ENCODE data around the gene HSP90AA1. TPM values are rescaled to one million over a fixed set of nuclear protein-coding genes. Genes with fewer than 3 reads are reported as not detected.

Gene HSP90AA1
- total and polyA plus RNA-seq, 2 donors (not counting 1 experiment from before 2014, with no cell fraction given) = 190 to 222 TPM

DNA sequence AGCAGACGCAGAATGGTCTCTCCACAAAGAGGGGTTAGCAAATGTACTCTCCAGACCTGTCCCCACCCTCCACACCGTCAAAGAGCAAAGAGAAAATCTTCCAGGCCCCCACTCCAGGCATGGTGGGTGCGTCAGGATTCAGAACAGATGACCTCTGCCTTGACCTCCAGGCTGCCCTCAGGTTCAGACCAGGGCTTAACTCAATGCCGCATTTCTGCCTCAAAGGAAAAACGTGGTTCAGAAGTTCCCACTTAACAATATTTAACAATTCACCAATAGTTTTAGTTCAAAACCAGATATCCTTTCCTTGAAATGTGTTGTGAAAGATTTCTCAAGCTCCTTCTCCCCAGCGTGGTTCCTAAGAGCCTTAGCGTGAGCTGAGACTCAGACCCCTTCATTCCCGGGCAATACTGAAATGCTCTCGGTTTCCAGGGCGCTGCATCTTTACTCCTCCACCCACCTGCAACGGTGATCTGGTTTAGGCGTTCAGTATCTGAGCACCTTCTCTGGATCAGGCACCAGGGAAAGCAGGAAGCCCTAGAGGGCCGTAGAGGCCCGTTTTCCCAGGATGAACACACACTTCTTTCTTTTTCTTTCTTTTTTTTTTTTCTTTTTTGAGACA lies 22.9 kb downstream of the HSP90AA1 start:
- 89% methylated on average over 9 of the region's 14 CpGs for WGBS (ENCODE audit: insufficient coverage)
- Histone ChIP-seq H3K9me3 (ENCODE audit: control extremely low read depth in 1 of 3, control insufficient read depth in 2 of 3, insufficient read depth in 1 of 3, low read length in 2 of 3) (no peaks in the 10 kb centered on the region), H3K36me3 (replicated peaks in 1 of 2; ENCODE audit: control extremely low read depth in 1 of 2, control insufficient read depth in 1 of 2, extremely low read depth in 1 of 2, insufficient read depth in 2 of 2, low read length in 1 of 2) (no peaks in the 10 kb centered on the region), H3K79me2 (ENCODE audit: control insufficient read depth, insufficient read depth, low read length) (no peaks in the 10 kb centered on the region), H3K9ac (ENCODE audit: low read length) (no peak overlapping the region), H3K4me1 (ENCODE audit: control insufficient read depth in 2 of 2, insufficient read depth in 2 of 2, low read length in 2 of 2) (peaks cover 0 to 3% of the 10 kb centered on the region in 2 donors), H3K27ac (ENCODE audit: low read length in 2 of 2) (no peak overlapping the region), H3K27me3 (replicated peaks in 1 of 4; ENCODE audit: control extremely low read depth in 1 of 4, control insufficient read depth in 3 of 4, insufficient read depth in 4 of 4, low read length in 3 of 4) (peaks cover 0 to 1% (median 0%) of the 10 kb centered on the region in 4 experiments), H4K20me1 (ENCODE audit: control insufficient read depth, insufficient read depth, low read length, poor library complexity, severe bottlenecking) (no peaks in the 10 kb centered on the region), H2AFZ (ENCODE audit: insufficient read depth, low read depth, low read length, poor library complexity, severe bottlenecking) (no peak overlapping the region), H3K4me3 (ENCODE audit: control extremely low read depth in 1 of 5, extremely low read depth in 1 of 5, insufficient read depth in 1 of 5, low read depth in 2 of 5, low read length in 4 of 5) (no peak overlapping the region), H3K4me2 (replicated peaks; ENCODE audit: low read depth, low read length, poor library complexity, severe bottlenecking) (no peak overlapping the region)
- Mint-ChIP-seq H3K9me3 (ENCODE audit: insufficient read depth) (no peaks in the 10 kb centered on the region), H3K4me1 (peaks cover 4% of the 10 kb centered on the region), H3K27ac (no peak overlapping the region), H3K4me3 (no peak overlapping the region), H3K27me3 (no peaks in the 10 kb centered on the region)
- ATAC-seq (ENCODE audit: low read depth) (no peak), DNase-seq (no peak)
- POLR2A ChIA-PET = no interaction called here
- CTCF ChIA-PET = interaction anchor here (0.7 to 4.0 kb wide), 4 partner anchors 13 to 257 kb away, joined by 3 to 37 read pairs (median 8); no protein-coding TSS in a partner anchor
- intact Hi-C loops (cut with micrococcal nuclease) = loop anchor here (1.0 kb wide), 2 partner anchors 22 to 32 kb away; no protein-coding TSS in a partner anchor
- TF ChIP-seq, protein P1, sequence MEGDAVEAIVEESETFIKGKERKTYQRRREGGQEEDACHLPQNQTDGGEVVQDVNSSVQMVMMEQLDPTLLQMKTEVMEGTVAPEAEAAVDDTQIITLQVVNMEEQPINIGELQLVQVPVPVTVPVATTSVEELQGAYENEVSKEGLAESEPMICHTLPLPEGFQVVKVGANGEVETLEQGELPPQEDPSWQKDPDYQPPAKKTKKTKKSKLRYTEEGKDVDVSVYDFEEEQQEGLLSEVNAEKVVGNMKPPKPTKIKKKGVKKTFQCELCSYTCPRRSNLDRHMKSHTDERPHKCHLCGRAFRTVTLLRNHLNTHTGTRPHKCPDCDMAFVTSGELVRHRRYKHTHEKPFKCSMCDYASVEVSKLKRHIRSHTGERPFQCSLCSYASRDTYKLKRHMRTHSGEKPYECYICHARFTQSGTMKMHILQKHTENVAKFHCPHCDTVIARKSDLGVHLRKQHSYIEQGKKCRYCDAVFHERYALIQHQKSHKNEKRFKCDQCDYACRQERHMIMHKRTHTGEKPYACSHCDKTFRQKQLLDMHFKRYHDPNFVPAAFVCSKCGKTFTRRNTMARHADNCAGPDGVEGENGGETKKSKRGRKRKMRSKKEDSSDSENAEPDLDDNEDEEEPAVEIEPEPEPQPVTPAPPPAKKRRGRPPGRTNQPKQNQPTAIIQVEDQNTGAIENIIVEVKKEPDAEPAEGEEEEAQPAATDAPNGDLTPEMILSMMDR (IDR thresholded peaks at IDR 0.05) = no peak
- no peak for TF ChIP-seq EZH2 (IDR thresholded peaks at IDR 0.05; ENCODE audit: borderline replicate concordance, insufficient read depth, low read depth, low read length, poor library complexity, severe bottlenecking)

Data from B cell (primary cell).